Activated naive CD4-positive, alpha-beta T cell treated with anti-CD3 and anti-CD28 coated beads, Interleukin-2, amount 50 U/mL, for 24 hours (primary cell): ENCODE data around the gene FKBP9.
"Not testable (repeated sequence)": the region's sequence is repeated elsewhere in the genome, so short reads cannot be mapped to it uniquely, and the experiment has no call there.

Experiments
- H3K27ac Mint-ChIP-seq: one replicate; pipeline ENCODE4 v1.8.0; 2021; ENCODE audit warnings: mild to moderate bottlenecking, mixed read lengths
- H3K27me3 Mint-ChIP-seq: one replicate; pipeline ENCODE4 v1.8.0; 2021; ENCODE audit warnings: mixed read lengths
- H3K36me3 Mint-ChIP-seq: one replicate; pipeline ENCODE4 v1.8.0; 2021; ENCODE audit warnings: mixed read lengths
- H3K4me1 Mint-ChIP-seq: one replicate; pipeline ENCODE4 v1.8.0; 2021; ENCODE audit warnings: mixed read lengths
- H3K4me3 Mint-ChIP-seq: one replicate; pipeline ENCODE4 v1.8.0; 2021; ENCODE audit warnings: mild to moderate bottlenecking, mixed read lengths
- H3K9me3 Mint-ChIP-seq: one replicate; pipeline ENCODE4 v1.8.0; 2021; ENCODE audit warnings: mixed read lengths

Gene FKBP9

GRCh38 chr7:32942415-32943251, 14.6 kb upstream of the FKBP9 start:
- Mint-ChIP-seq H3K27me3 (no peaks in the 10 kb centered on the region), H3K9me3 (no peaks in the 10 kb centered on the region), H3K27ac (peak overlapping the region; percentile 81), H3K4me1 (peaks cover 15% of the 10 kb centered on the region), H3K36me3 (no peaks in the 10 kb centered on the region), H3K4me3 (peak overlapping the region; percentile 92)

GRCh38 chr7:32943252-32944030, 13.8 kb upstream of the FKBP9 start:
- Mint-ChIP-seq H3K27ac (no peak overlapping the region), H3K27me3 (no peaks in the 10 kb centered on the region), H3K4me1 (peaks cover 15% of the 10 kb centered on the region), H3K9me3 (no peaks in the 10 kb centered on the region), H3K4me3 (peak overlapping the region; percentile 80), H3K36me3 (peaks cover 3% of the 10 kb centered on the region)

- no peak overlapping the region for H3K4me3 Mint-ChIP-seq
- no peak overlapping the region for H3K27ac Mint-ChIP-seq
- no peaks in the 10 kb centered on the region for H3K4me1 Mint-ChIP-seq
- H3K27me3 Mint-ChIP-seq, result peaks cover 2% of the 10 kb centered on the region
- H3K36me3 Mint-ChIP-seq, result peaks cover 5% of the 10 kb centered on the region
- no peaks in the 10 kb centered on the region for H3K9me3 Mint-ChIP-seq
Measured at GRCh38 chr7:32947420-32947983, 9.7 kb upstream of the FKBP9 start.

- no peaks in the 10 kb centered on the region for H3K9me3 Mint-ChIP-seq
- peaks cover 2% of the 10 kb centered on the region for H3K27me3 Mint-ChIP-seq
- no peak overlapping the region for H3K27ac Mint-ChIP-seq
- no peaks in the 10 kb centered on the region for H3K4me1 Mint-ChIP-seq
- peaks cover 5% of the 10 kb centered on the region for H3K36me3 Mint-ChIP-seq
- H3K4me3 Mint-ChIP-seq, result no peak overlapping the region
Measured at GRCh38 chr7:32948202-32948601, 9.0 kb upstream of the FKBP9 start.

GRCh38 chr7:32952876-32953275, 4.4 kb upstream of the FKBP9 start:
- Mint-ChIP-seq H3K27ac (no peak overlapping the region), H3K4me3 (no peak overlapping the region), H3K9me3 (no peaks in the 10 kb centered on the region), H3K36me3 (peaks cover 5% of the 10 kb centered on the region), H3K4me1 (peaks cover 1% of the 10 kb centered on the region), H3K27me3 (peaks cover 4% of the 10 kb centered on the region)

- peak overlapping the region; percentile 86 for H3K4me3 Mint-ChIP-seq
- H3K4me1 Mint-ChIP-seq, result peaks cover 5% of the 10 kb centered on the region
- no peaks in the 10 kb centered on the region for H3K36me3 Mint-ChIP-seq
- H3K27me3 Mint-ChIP-seq, result peaks cover 12% of the 10 kb centered on the region
- no peak overlapping the region for H3K27ac Mint-ChIP-seq
- H3K9me3 Mint-ChIP-seq, result no peaks in the 10 kb centered on the region
Measured at GRCh38 chr7:32958046-32959025, 1.1 kb downstream of the FKBP9 start.

GRCh38 chr7:32963880-32964301, 6.7 kb downstream of the FKBP9 start:
- not testable (repeated sequence) for H3K9me3 Mint-ChIP-seq, H3K27ac Mint-ChIP-seq, H3K4me1 Mint-ChIP-seq, H3K36me3 Mint-ChIP-seq, H3K4me3 Mint-ChIP-seq, H3K27me3 Mint-ChIP-seq

- H3K27me3 Mint-ChIP-seq, H3K9me3 Mint-ChIP-seq, H3K4me1 Mint-ChIP-seq, H3K27ac Mint-ChIP-seq, H3K4me3 Mint-ChIP-seq, H3K36me3 Mint-ChIP-seq: not testable (repeated sequence)
Measured at GRCh38 chr7:32964461-32965159, 7.4 kb downstream of the FKBP9 start.

- H3K27me3 Mint-ChIP-seq, H3K36me3 Mint-ChIP-seq, H3K9me3 Mint-ChIP-seq, H3K27ac Mint-ChIP-seq, H3K4me1 Mint-ChIP-seq, H3K4me3 Mint-ChIP-seq: not testable (repeated sequence)
Measured at GRCh38 chr7:32966489-32967267, 9.4 kb downstream of the FKBP9 start.

- not testable (repeated sequence) for H3K27me3 Mint-ChIP-seq
Measured at GRCh38 chr7:32967268-32967582, 10.0 kb downstream of the FKBP9 start.

GRCh38 chr7:32971967-32972366, 14.7 kb downstream of the FKBP9 start:
- not testable (repeated sequence) for H3K27ac Mint-ChIP-seq, H3K9me3 Mint-ChIP-seq, H3K36me3 Mint-ChIP-seq, H3K4me1 Mint-ChIP-seq, H3K27me3 Mint-ChIP-seq, H3K4me3 Mint-ChIP-seq

More at GRCh38 chr7:32967268-32967582, 10.0 kb downstream of the FKBP9 start:
- not testable (repeated sequence) for H3K4me3 Mint-ChIP-seq, H3K27ac Mint-ChIP-seq, H3K36me3 Mint-ChIP-seq, H3K4me1 Mint-ChIP-seq, H3K9me3 Mint-ChIP-seq

GRCh38 chr7:32977159-32977558, 19.9 kb downstream of the FKBP9 start:
- H3K36me3 Mint-ChIP-seq, H3K27me3 Mint-ChIP-seq, H3K9me3 Mint-ChIP-seq, H3K4me3 Mint-ChIP-seq, H3K4me1 Mint-ChIP-seq, H3K27ac Mint-ChIP-seq: not testable (repeated sequence)

- not testable (repeated sequence) for H3K27ac Mint-ChIP-seq, H3K9me3 Mint-ChIP-seq, H3K4me3 Mint-ChIP-seq, H3K4me1 Mint-ChIP-seq, H3K36me3 Mint-ChIP-seq, H3K27me3 Mint-ChIP-seq
Measured at GRCh38 chr7:32979246-32979645, 22.0 kb downstream of the FKBP9 start.

- H3K9me3 Mint-ChIP-seq, H3K27ac Mint-ChIP-seq, H3K4me3 Mint-ChIP-seq, H3K27me3 Mint-ChIP-seq, H3K4me1 Mint-ChIP-seq, H3K36me3 Mint-ChIP-seq: not testable (repeated sequence)
Measured at GRCh38 chr7:32979902-32980301, 22.7 kb downstream of the FKBP9 start.
